Mucosa of descending colon (tissue), 3 donors: ENCODE data around the gene ITPKB. TPM values are rescaled to one million over a fixed set of nuclear protein-coding genes. Genes with fewer than 3 reads are reported as not detected.

Source experiments
- ATAC-seq: fragments of 200-7000 bp; cut with Tn5 transposase; one replicate; pipeline ENCODE4 v1.9.1; 2020; ENCODE audit warnings: mild to moderate bottlenecking, moderate library complexity
- DNase-seq, 3 donors: peaks; one replicate each; pipeline ENCODE4 v3.0.0-alpha.2; 2020
- H3K36me3 ChIP-seq: fragments of 200-600 bp; one replicate; pipeline ENCODE4 v1.8.0; 2021; ENCODE audit warnings: low read depth, mild to moderate bottlenecking
- H3K4me1 ChIP-seq: fragments of 200-600 bp; one replicate; pipeline ENCODE4 v1.8.0; 2021; ENCODE audit warnings: low read depth, mild to moderate bottlenecking
- H3K4me3 ChIP-seq: fragments of 200-600 bp; one replicate; pipeline ENCODE4 v1.8.0; 2021; ENCODE audit warnings: mild to moderate bottlenecking
- H3K9me3 ChIP-seq: fragments of 200-600 bp; one replicate; pipeline ENCODE4 v1.8.0; 2021; ENCODE audit warnings: mild to moderate bottlenecking
- CTCF ChIP-seq: fragments of 200-600 bp; IDR thresholded peaks from one replicate; pipeline ENCODE4 v1.8.0; 2022; ENCODE audit warnings: antibody characterized with exemption, mild to moderate bottlenecking
- intact Hi-C, 2 donors: fragments of 100-400 bp; cut with DNase I in 1 of 2; cut with micrococcal nuclease in 1 of 2; formaldehyde crosslinking; loops; one replicate each; pipeline versions ENCODE4 v1.11.0 to v1.11.1; 2022; cut with DNase I, micrococcal nuclease
- total RNA-seq, 3 donors: library from RNA; stranded (reverse); fragmentation: NEBNext Ultra II Directional in 2 of 3; extraction: Animal tissue kit (Norgen Biotek cat#: 25700) in 2 of 3; gene quantifications; one replicate each; pipeline versions ENCODE4 v1.2.1 to v1.2.4, GENCODE V29; 2021 to 2023
- donor health status: DM: no; HTN: no; CAD: no; lungs with moderate emphysema.
- donor health status: DM: no; HTN: no; CAD: no.
- donor health status: DM: no; HTN: yes; CAD: no.

Gene ITPKB
- total RNA-seq, 3 donors from 2014 or later: 9.5 to 90.3 (median 11.7) TPM

GRCh38 chr1:226656601-226657277, 82.3 kb downstream of the ITPKB start:
- H3K4me1 ChIP-seq: peaks cover 39% of the 10 kb centered on the region
- ATAC-seq: peak; percentile 82
- no peak for TF ChIP-seq CTCF

GRCh38 chr1:226656201-226656600, 82.9 kb downstream of the ITPKB start:
- Histone ChIP-seq H3K4me3 (no peak overlapping the region), H3K9me3 (no peaks in the 10 kb centered on the region), H3K4me1 (peaks cover 38% of the 10 kb centered on the region), H3K36me3 (no peaks in the 10 kb centered on the region)
- DNase-seq (peak; percentile 49 to 71 (median 55)), ATAC-seq (peak; percentile 67)
- intact Hi-C loops: loop anchor here in 1 of 2 donors (10.0 kb wide), 1 partner anchor 79 kb away; the partner anchor contains the start of gene ITPKB
- TF ChIP-seq CTCF: no peak

More at GRCh38 chr1:226656601-226657277, 82.3 kb downstream of the ITPKB start:
- no peak overlapping the region for H3K4me3 ChIP-seq
- intact Hi-C loops: loop anchor here in 1 of 2 donors (10.0 kb wide), 1 partner anchor 78 kb away; the partner anchor contains the start of gene ITPKB
- no peaks in the 10 kb centered on the region for H3K36me3 ChIP-seq
- peak; percentile 58 to 66 (median 64) for DNase-seq
- H3K9me3 ChIP-seq: no peaks in the 10 kb centered on the region

DNA sequence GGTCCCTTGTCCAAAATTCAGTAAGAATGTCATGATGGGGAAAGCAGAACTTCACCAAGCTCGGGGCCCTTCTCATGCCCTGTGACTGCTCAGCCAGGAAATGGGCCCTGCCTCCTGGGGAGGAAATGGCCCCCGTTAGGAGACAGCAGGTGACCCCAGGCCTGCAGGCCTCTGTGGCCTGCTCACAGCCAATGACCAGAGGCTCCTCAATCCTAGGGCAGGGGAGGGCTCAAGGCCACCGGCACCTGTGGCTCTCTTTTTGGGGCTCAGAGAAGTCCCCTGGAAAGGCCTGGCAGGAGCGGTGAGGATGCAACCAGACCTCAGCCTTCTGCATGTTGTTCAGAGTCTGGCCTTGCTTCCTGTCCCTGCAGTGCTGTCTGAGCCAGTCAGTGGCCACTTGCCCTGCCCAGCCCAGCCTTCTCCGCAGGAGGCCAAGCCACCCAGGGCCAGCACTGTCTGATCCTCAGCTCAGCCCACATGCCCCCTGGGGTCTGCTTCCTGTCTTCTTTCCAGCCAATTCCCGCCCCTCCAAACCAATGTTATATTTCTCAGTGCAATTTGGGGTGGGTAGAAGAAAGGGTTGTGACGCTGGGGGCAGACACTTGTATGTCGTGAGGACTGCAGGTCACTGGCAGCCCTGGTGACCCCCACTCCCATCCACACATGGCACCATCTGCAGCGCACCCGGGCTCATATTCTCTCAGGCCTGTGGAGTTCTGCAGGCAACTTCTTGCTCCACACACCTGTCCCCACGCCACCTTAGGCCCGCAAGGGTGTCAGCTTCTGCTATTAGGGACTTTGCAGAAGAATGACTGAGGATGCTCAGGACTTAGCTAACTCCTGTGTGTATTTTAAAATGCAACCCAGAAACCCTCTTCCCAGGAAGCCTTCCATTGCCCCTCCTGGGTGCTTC, 83.6 kb downstream of the ITPKB start:
- H3K4me3 ChIP-seq: no peak overlapping the region
- H3K36me3 ChIP-seq: no peaks in the 10 kb centered on the region
- no peak for TF ChIP-seq CTCF
- H3K9me3 ChIP-seq: no peaks in the 10 kb centered on the region
- H3K4me1 ChIP-seq: peaks cover 33% of the 10 kb centered on the region
- DNase-seq (peak in 2 of 3 donors; percentile 42 to 66), ATAC-seq (peak; percentile 20)
- intact Hi-C loops: loop anchor here in 1 of 2 donors (10.0 kb wide), 1 partner anchor 79 kb away; the partner anchor contains the start of gene ITPKB

DNA sequence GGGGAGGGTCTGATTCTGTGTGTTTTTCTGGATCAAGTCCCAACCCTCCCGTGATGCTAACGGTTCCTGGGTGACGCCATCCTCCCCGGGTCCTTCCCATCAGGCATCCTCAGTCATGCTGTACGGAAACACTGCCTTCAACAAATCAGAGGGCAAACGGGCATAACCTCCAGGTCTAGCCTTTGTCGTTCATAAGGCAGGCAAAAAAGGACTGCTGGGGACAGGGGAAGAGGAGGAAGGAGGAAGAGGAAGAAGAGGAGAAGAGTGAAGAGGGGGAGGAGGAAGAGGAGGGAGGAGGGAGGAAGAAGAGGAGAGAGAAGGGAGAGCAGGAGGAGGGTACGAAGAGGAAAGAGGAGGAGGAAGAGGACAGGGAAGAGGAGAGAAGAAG, 84.4 kb downstream of the ITPKB start:
- intact Hi-C loops: loop anchor here in 1 of 2 donors (5.0 to 10.0 kb wide), 2 partner anchors 80 to 173 kb away; partner anchors contain the start of gene ITPKB
- DNase-seq (no peak), ATAC-seq (no peak)
- no peaks in the 10 kb centered on the region for H3K9me3 ChIP-seq
- no peak overlapping the region for H3K4me3 ChIP-seq
- H3K36me3 ChIP-seq: no peaks in the 10 kb centered on the region
- H3K4me1 ChIP-seq: peaks cover 29% of the 10 kb centered on the region
- TF ChIP-seq CTCF: no peak

- intact Hi-C loops: loop anchor here in 1 of 2 donors (5.0 to 10.0 kb wide), 2 partner anchors 81 to 173 kb away; partner anchors contain the start of gene ITPKB
- no peak for TF ChIP-seq CTCF
- ATAC-seq: peak; percentile 5
- peak in 2 of 3 donors; percentile 40 to 48 for DNase-seq
- Histone ChIP-seq H3K4me3 (no peak overlapping the region), H3K36me3 (no peaks in the 10 kb centered on the region), H3K4me1 (peaks cover 29% of the 10 kb centered on the region), H3K9me3 (no peaks in the 10 kb centered on the region)
Measured at GRCh38 chr1:226654046-226654667, 84.9 kb downstream of the ITPKB start.
